Chondrocyte (in vitro differentiated cells): ENCODE results near the gene FGFR3. TPM values are rescaled to one million over a fixed set of nuclear protein-coding genes. Genes with fewer than 3 reads are reported as not detected.

Experiments used
- DNase-seq: peaks from one replicate; pipeline ENCODE4 v3.0.0; 2021; ENCODE audit warnings: mixed read lengths, low spot score
- H3K27ac Mint-ChIP-seq: one replicate; pipeline ENCODE4 v1.8.0; 2021; ENCODE audit warnings: mild to moderate bottlenecking, moderate library complexity, mixed read lengths; ENCODE audit not compliant: unreplicated experiment
- H3K27me3 Mint-ChIP-seq: 2 replicates; pipeline ENCODE4 v1.8.0; 2021; ENCODE audit warnings: low read depth, mixed read lengths
- H3K36me3 Mint-ChIP-seq: 2 replicates; pipeline ENCODE4 v1.8.0; 2021; ENCODE audit warnings: low read depth, mixed read lengths
- H3K4me1 Mint-ChIP-seq: 2 replicates; pipeline ENCODE4 v1.8.0; 2021; ENCODE audit warnings: low read depth, mild to moderate bottlenecking, mixed read lengths
- H3K4me3 Mint-ChIP-seq: one replicate; pipeline ENCODE4 v1.8.0; 2021; ENCODE audit warnings: mild to moderate bottlenecking, moderate library complexity, mixed read lengths; ENCODE audit not compliant: unreplicated experiment
- H3K9me3 Mint-ChIP-seq: 2 replicates; pipeline ENCODE4 v1.8.0; 2021; ENCODE audit warnings: low read depth, mixed read lengths
- total RNA-seq: library from RNA; stranded (reverse); gene quantifications from 3 replicates; pipeline ENCODE4 v1.2.1, GENCODE V29; 2021
- TF ChIP-seq, protein P1 (sequence below): fragments of 200-600 bp; sonication (generic); IDR thresholded peaks from 2 replicates; pipeline ENCODE4 v1.5.0; 2021; ENCODE audit warnings: antibody characterized with exemption, mild to moderate bottlenecking, moderate library complexity

The FGFR3 gene
- total RNA-seq, 1 donor from 2014 or later, result 1.3 TPM

DNA sequence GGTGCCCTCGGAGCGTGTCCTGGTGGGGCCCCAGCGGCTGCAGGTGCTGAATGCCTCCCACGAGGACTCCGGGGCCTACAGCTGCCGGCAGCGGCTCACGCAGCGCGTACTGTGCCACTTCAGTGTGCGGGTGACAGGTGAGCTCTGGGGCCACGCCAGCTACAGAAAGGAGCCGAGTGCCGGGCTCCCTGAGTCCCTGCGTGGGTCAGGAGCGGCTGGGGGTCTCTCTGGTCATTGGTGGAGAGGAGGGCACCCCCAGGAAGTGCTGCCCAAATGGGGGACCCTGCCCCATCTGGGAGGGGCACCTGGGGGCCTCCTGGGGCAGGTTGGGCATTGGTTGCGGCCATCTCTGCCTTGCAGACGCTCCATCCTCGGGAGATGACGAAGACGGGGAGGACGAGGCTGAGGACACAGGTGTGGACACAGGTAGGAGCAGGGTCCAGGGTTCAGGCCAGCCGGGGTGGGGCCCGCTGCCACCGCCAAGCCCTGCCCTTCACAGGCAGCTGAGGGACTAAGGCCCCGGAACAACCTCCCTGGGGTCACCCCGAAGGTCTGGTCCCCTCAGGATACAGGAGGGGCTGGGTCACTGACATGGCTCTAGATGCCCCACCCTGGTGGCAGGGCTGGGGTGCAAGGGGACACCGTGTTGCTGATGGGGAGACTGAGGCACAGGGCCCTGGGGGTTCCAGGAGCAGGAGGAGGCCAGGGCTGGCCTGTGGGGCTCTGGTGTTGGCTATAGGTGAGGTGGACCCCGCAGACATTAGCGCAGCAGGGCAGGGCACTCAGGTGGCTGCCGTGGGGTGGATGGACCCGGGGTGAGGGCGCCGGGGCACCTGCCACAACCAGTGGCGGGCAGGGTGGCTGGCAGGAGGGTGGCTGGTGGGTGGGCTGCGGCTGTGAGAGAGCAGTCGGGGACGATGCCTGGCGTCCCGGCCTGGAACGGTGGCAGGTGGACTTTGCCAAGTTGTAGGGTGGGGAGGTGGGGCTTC lies 6.6 kb downstream of the FGFR3 start:
- no peaks in the 10 kb centered on the region for H3K4me1 Mint-ChIP-seq
- no peaks in the 10 kb centered on the region for H3K36me3 Mint-ChIP-seq
- no peak overlapping the region for H3K27ac Mint-ChIP-seq
- H3K27me3 Mint-ChIP-seq, result peaks cover 3% of the 10 kb centered on the region
- DNase-seq, result no peak
- TF ChIP-seq, protein P1, sequence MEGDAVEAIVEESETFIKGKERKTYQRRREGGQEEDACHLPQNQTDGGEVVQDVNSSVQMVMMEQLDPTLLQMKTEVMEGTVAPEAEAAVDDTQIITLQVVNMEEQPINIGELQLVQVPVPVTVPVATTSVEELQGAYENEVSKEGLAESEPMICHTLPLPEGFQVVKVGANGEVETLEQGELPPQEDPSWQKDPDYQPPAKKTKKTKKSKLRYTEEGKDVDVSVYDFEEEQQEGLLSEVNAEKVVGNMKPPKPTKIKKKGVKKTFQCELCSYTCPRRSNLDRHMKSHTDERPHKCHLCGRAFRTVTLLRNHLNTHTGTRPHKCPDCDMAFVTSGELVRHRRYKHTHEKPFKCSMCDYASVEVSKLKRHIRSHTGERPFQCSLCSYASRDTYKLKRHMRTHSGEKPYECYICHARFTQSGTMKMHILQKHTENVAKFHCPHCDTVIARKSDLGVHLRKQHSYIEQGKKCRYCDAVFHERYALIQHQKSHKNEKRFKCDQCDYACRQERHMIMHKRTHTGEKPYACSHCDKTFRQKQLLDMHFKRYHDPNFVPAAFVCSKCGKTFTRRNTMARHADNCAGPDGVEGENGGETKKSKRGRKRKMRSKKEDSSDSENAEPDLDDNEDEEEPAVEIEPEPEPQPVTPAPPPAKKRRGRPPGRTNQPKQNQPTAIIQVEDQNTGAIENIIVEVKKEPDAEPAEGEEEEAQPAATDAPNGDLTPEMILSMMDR, result no peak
- H3K9me3 Mint-ChIP-seq, result no peaks in the 10 kb centered on the region
- H3K4me3 Mint-ChIP-seq, result no peak overlapping the region

GRCh38 chr4:1800805-1801204 lies 7.7 kb downstream of the FGFR3 start:
- no peaks in the 10 kb centered on the region for H3K4me1 Mint-ChIP-seq
- no peak for DNase-seq
- peaks cover 3% of the 10 kb centered on the region for H3K27me3 Mint-ChIP-seq
- no peak overlapping the region for H3K27ac Mint-ChIP-seq
- H3K36me3 Mint-ChIP-seq, result no peaks in the 10 kb centered on the region
- TF ChIP-seq, protein P1, result no peak
- H3K4me3 Mint-ChIP-seq, result no peak overlapping the region
- H3K9me3 Mint-ChIP-seq, result no peaks in the 10 kb centered on the region

DNA sequence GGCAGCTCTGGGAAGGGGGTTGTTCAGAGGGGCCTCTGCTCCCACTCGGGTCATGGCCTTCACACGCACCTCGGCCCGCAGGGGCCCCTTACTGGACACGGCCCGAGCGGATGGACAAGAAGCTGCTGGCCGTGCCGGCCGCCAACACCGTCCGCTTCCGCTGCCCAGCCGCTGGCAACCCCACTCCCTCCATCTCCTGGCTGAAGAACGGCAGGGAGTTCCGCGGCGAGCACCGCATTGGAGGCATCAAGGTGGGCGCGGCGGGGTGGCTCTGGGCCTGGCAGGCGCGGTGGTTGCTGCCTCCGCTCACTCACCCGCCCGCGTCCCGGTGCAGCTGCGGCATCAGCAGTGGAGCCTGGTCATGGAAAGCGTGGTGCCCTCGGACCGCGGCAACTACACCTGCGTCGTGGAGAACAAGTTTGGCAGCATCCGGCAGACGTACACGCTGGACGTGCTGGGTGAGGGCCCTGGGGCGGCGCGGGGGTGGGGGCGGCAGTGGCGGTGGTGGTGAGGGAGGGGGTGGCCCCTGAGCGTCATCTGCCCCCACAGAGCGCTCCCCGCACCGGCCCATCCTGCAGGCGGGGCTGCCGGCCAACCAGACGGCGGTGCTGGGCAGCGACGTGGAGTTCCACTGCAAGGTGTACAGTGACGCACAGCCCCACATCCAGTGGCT lies 8.3 kb downstream of the FGFR3 start:
- no peak for DNase-seq
- H3K36me3 Mint-ChIP-seq, result no peaks in the 10 kb centered on the region
- H3K27me3 Mint-ChIP-seq, result peaks cover 1% of the 10 kb centered on the region
- H3K4me3 Mint-ChIP-seq, result no peak overlapping the region
- no peaks in the 10 kb centered on the region for H3K4me1 Mint-ChIP-seq
- no peaks in the 10 kb centered on the region for H3K9me3 Mint-ChIP-seq
- H3K27ac Mint-ChIP-seq, result no peak overlapping the region
- TF ChIP-seq, protein P1, result no peak

DNA sequence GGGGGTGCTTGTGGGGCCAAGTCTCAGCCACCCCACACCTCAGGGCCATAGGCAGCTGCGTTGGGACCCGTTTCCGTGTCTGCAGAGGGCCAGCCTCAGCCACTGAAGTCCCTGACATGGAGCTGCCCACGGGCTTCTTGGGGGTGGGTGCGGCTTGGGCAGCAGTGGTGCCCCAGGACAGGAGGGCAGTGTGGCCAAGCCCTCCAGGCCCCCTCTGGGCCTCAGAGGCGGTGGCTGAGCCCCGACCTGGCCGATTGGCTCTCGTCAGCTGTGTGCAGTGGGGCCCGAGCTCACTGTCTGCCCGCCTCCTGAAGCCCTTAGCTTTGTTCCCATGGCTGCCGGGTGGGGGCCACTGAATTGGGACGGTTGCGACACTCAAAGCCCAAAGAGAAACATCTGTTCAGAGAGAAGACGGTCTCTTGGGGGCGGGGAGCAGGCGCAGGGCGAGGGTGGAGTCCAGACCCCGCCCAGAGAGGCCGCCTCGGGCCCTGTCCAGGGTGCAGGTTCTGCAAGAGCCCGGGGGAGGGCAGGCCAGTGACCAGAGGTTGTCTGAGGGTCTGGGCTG lies 9.1 kb downstream of the FGFR3 start:
- Mint-ChIP-seq H3K4me3 (no peak overlapping the region), H3K36me3 (no peaks in the 10 kb centered on the region), H3K27ac (no peak overlapping the region), H3K4me1 (no peaks in the 10 kb centered on the region), H3K9me3 (no peaks in the 10 kb centered on the region), H3K27me3 (no peaks in the 10 kb centered on the region)
- no peak for DNase-seq
- TF ChIP-seq, protein P1, result no peak
